ENCODE measurements around the gene SLC8A1.

- TF ChIP-seq CTCF (IDR thresholded peaks at IDR 0.05; ENCODE audit: low read depth, low read length) (no peak), POLR2A (IDR thresholded peaks at IDR 0.05; ENCODE audit: extremely low read depth, insufficient read length) (no peak), MYC (IDR thresholded peaks at IDR 0.05; ENCODE audit: low read depth, low read length) (no peak)
These were observed 283.9 kb downstream of the SLC8A1 start for GRCh38 chr2:40168032-40168431.
